Pons (tissue), 1 donor: ENCODE results near the gene WDHD1.
"Not testable (repeated sequence)": the region's sequence is repeated elsewhere in the genome, so short reads cannot be mapped to it uniquely, and the experiment has no call there.

ENCODE experiments used
- DNase-seq: peaks from one replicate; pipeline ENCODE4 v3.0.0-alpha.2; 2016; ENCODE audit warnings: low spot score

WDHD1 gene

DNA sequence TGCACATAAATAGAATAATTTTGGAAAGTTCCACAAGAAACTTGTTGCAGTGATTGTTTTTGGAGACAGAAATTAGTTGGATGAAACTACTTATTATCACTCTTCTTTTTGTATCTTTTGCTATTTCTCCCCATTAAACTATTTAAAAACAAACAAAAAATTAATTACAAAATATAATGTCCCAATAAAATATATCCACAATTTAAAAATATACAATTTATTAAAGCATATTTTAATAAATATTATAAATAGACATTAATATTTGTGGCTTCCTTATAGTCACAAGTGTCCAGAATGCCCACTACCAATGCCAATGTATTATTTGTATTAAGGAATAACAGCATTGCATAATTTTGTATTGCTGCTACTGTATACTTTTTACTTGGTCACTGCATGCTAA is 71.8 kb downstream of the WDHD1 start:
- no peak for DNase-seq

DNA sequence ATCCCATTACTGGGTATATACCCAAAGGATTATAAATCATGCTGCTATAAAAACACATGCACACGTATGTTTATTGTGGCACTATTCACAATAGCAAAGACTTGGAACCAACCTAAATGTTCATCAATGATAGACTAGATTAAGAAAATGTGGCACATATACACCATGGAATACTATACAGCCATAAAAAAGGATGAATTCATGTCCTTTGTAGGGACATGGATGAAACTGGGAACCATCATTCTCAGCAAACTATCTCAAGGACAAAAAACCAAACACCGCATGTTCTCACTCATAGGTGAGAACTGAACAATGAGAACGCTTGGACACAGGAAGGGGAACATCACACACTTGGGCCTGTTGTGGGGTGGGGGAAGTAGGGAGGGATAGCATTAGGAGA is 73.3 kb downstream of the WDHD1 start:
- not testable (repeated sequence) for DNase-seq

DNA sequence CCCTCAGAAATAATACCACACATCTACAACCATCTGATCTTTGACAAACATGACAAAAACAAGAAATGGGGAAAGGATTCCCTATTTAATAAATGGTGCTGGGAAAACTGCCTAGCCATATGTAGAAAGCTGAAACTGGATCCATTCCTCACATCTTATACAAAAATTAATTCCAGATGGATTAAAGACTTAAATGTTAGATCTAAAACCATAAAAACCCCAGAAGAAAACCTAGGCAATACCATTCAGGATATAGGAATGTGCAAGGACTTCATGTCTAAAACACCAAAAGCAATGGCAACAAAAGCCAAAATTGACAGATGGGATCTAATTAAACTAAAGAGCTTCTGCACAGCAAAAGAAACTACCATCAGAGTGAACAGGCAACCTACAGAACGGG is 74.1 kb downstream of the WDHD1 start:
- DNase-seq = not testable (repeated sequence)

DNA sequence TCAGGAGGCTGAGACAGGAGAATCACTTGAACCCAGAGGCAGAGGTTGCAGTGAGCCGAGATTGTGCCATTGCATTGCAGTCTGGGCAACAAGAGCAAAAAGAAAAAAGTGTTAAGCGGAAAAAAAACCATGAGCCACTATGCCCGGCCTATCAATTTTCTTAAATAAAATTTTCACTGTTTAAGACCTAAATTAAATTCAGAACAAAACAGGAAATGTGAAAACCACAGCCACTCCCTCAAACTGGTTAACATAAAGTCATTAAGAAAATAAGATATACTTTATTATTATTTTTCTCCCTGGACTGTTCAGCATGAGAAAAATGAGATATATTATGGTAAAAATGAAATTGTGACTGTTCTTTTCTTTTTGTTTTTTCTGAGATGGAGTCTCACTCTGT is 79.7 kb downstream of the WDHD1 start:
- DNase-seq = no peak

DNA sequence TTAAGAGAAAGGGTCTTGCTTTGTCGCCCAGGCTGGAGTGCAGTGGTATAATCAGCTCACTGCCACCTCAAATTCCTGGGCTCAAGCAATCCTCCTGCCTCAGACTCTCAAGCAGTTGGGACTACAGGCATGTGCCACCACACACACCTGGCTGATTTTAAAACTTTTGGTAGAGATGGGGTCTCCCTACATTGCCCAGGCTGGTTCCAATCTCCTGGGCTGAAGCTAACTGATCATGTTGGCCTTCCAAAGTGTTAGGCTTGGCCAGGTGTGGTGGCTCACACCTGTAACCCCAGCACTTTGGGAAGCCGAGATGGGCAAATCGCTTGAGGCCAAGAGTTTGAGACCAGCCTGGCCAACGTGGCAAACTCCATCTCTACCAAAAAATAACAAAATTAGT is 80.4 kb downstream of the WDHD1 start:
- DNase-seq = no peak

DNA sequence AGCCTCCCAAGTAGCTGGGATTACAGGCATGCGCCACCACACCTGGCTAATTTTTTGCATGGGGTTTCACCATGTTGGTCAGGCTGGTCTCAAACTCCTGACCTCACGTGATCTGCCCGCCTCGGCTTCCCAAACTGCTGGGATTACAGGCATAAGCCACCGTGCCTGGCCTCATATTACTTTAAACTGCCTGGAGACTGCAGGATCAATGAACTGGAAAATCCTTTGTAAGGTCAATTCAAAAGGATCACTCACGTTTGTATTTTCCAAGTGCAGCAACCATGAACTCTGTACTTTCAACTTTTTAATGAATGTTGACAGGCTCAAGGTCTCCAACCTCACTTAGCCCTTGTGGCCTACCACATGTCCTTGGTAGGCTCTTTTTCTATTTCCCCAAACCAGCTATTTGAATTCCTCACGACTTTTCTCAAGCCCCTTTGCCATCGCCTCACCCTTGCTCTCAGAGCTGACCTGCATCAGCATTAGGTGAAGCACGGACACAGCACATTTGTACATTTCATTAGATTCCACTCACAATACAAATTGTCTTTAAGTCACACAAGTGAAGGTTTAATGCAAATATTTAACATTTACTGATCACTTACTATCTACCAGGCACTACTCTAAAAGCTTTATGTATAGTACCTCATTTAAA is 82.0 kb downstream of the WDHD1 start:
- no peak for DNase-seq

GRCh38 chr14:54942913-54943312 is 84.0 kb downstream of the WDHD1 start:
- peak; percentile 28 for DNase-seq

- no peak for DNase-seq
These were observed 90.1 kb downstream of the WDHD1 start for GRCh38 chr14:54936816-54937215.

DNA sequence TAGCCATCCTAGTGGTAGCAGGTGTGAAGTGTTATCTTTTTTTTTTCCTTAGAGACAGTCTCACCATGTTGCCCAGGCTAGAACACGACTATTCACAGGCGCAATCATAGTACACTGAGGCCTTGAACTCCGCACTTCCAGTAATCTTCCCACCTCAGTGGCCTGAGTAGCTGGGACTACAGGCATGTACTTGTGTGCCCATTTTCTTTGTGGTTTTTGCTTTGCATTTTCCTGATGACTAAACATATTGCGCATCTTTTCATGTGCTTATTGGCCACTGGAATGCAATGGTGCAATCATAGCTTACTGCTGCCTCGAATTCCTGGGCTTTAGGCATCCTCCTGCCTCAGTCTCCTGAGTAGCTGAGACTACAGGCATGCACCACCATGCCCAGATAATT is 90.9 kb downstream of the WDHD1 start:
- no peak for DNase-seq

- DNase-seq = no peak
These were observed 91.8 kb downstream of the WDHD1 start for GRCh38 chr14:54935100-54935499.

DNA sequence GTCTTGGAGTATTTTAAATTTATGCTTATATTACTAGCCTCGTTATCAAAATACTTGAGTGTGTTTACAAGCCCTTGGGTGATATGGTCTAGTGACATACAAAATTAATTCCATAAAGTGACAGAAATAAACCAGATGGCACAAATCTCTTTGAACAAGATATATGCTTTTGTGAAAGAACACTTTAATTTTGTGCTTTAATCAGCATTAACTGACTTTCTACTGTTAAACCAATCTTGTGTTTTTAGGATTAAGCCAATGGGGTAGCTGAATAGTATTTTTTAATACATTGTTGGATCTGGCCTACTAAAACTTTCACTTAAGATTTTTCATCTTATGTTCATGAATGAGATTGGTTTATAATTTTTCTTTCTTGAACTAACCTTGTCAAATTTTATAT is 93.9 kb downstream of the WDHD1 start:
- DNase-seq = no peak

- DNase-seq = no peak
These were observed 95.1 kb downstream of the WDHD1 start for GRCh38 chr14:54931598-54932340.

DNA sequence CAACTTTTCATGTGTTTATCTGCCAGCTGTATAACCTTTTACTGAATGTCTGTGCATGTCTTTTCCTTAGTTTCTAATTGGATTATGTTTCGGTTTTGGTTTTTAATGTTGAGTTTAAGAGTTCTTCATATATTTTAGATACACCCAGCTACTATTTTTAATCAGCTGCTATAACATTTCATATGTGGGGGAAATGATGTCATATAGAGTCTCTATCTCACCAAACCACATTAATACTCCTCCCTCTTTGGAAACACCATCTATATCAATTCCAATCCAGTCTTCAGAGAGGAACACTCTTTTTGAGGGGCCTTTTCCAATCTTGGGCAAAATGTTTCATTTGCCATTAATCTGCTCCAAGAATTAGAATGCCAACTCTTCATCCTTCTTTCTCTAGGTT is 95.8 kb downstream of the WDHD1 start:
- no peak for DNase-seq

GRCh38 chr14:54929556-54929955 is 97.3 kb downstream of the WDHD1 start:
- DNase-seq = no peak

DNA sequence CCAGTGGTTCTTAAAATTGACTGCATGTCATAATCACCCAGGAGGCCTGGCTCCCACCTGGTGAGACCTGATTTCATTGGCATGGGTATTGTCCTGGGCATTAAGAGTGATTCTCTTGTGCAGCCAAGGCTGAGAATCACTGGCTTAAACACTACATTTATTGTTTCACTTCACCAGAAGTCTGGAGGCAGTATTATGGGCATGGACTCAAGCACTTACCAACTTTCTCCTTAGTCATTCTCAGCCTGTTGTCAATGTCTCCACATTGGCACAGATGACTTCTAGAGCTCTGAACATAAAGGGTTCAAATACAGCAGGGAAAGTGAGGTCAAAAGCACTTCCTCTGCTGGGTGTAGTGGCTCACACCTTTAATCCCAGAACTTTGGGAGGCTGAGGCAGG is 98.7 kb downstream of the WDHD1 start:
- no peak for DNase-seq

GRCh38 chr14:54927551-54927950 is 99.3 kb downstream of the WDHD1 start:
- DNase-seq = no peak

- DNase-seq = not testable (repeated sequence)
These were observed 100.3 kb downstream of the WDHD1 start for GRCh38 chr14:54926570-54926969.

- DNase-seq = no peak
These were observed 104.3 kb downstream of the WDHD1 start for GRCh38 chr14:54922598-54922997.

DNA sequence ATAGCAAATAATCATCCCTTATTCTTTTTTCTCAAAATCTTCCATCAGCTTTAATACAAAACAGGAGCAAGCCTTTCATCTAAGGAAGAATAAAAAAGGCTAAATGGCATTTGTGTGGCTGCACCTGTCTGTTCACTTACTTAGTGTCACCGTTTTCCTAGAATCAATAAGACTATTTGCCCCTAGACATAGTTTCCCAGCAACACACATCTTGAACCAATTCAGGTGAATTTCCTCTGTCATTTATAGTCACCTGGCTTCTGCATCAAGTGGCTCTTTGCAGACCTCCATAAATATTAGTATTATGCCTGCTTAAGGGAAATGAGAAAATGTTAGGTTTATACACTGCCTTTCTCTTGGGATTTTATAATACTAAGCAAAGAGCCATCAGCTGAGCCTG is 106.8 kb downstream of the WDHD1 start:
- no peak for DNase-seq

DNA sequence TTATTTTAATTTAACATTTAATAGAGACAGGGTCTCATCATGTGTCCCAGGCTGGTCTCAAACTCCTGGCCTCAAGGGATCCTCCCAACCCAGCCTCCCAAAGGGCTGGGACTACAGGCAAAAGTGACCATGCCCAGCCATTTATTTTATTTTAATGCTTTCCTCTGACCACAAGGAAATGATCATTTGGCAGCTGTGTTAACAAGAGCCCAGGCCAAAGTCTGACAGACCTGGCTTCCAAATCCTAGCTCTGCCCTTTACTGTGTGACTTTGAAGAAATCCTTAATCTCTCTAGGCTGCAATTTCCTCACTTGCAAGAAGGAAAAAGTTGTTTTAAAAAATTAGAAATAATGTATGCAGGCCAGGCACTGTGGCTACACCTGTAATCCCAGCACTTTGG is 107.6 kb downstream of the WDHD1 start:
- DNase-seq = no peak

DNA sequence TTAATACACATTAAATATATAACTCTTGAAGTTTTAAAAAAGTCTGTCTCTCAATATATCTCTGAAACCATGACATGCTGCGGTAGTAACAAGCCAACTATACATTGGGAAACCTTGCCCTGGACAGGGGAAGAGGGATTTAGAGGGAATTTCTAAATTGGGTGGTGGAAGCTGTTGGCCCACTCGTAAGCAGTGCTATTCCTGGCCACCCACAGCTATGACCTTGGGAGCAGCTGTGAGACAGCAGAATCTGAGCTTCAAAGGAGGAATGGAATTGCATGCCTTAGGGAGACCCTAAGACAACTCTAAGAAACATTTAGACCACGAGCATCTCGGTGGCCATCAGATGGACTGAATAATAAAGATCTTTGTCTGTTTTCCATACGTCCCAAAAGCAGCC is 108.5 kb downstream of the WDHD1 start:
- DNase-seq = no peak

- DNase-seq = no peak
These were observed 110.8 kb downstream of the WDHD1 start for GRCh38 chr14:54916101-54916500.

DNA sequence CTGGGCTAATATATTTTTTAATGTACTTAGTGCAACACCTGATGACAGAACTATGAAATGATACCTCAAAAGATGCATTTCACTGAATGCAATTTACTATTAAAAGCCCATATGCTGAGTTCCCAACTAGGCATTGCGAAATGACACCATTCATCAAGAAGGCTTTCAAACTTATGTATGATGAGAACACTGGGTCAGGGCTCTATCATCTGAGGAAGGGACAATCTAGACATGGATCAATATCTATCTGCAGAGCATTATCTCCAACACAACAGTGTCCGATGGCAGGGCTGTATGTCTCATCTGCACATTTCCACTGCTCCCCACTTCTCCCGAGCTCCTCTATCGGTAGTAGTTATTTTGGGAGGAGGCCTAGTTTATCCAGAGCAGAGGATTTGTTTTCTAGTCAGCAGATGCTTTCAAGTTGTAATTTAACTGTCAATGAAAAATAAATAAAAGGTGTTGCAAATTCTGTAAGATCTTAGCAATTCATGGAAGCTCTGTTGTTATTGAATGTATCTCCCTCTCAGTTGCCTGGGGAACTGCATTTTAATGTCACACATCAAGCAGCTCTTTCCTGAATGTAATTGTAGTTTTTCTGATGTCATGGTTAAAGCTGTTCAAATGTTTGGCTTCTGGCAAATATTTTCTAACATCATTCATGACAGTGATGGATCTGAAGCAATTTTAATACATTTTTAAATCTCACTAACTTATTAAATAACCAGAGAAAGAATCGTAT is 116.9 kb downstream of the WDHD1 start:
- no peak for DNase-seq
